B cell (primary cell): ENCODE data around the gene ZFPM1. TPM values are rescaled to one million over a fixed set of nuclear protein-coding genes. Genes with fewer than 3 reads are reported as not detected.

Source experiments
- ATAC-seq: fragments of 200-7000 bp; cut with Tn5 transposase; one replicate; pipeline ENCODE4 v1.10.0; 2021; ENCODE audit warnings: low read depth, mild to moderate bottlenecking, moderate number of reproducible peaks, moderate library complexity
- CTCF ChIA-PET: fragments of 350-600 bp; sonication (Branson Sonifier 250); formaldehyde crosslinking; loops from one replicate; lab custom pipeline; 2021; ENCODE audit warnings: antibody characterized with exemption, inconsistent platforms; lab: Charles Lee
- POLR2A ChIA-PET: fragments of 350-600 bp; sonication (Branson Sonifier 250); formaldehyde crosslinking; loops from one replicate; lab custom pipeline; 2021; ENCODE audit warnings: antibody characterized with exemption; lab: Charles Lee
- DNase-seq: peaks from one replicate; pipeline ENCODE4 v3.0.0; 2013
- H2AFZ ChIP-seq: 2 replicates; pipeline ENCODE4 v1.6.1; 2012; ENCODE audit warnings: mild to moderate bottlenecking, low read depth, low read length; ENCODE audit not compliant: insufficient read depth, poor library complexity, severe bottlenecking
- H3K27ac ChIP-seq, 2 donors: 1 replicate in 1 of 2; 2 replicates in 1 of 2; pipeline ENCODE4 v1.5.1; 2012 to 2013; ENCODE audit warnings: low read length in 2 of 2, mild to moderate bottlenecking in 2 of 2, moderate library complexity in 1 of 2
- H3K27me3 ChIP-seq, 4 experiments: fragments of 200-600 bp in 1 of 4; sonication (generic) in 1 of 4; replicated peaks in 1 of 4; 1 replicate in 2 of 4; 2 replicates in 2 of 4; pipeline versions ENCODE4 v1.6.1 to v1.7.0; 2013 to 2016; ENCODE audit warnings: low read length in 3 of 4, mild to moderate bottlenecking in 2 of 4, mixed read lengths in 1 of 4, moderate library complexity in 1 of 4; ENCODE audit not compliant: insufficient read depth in 4 of 4, control insufficient read depth in 3 of 4; ENCODE audit errors: control extremely low read depth in 1 of 4
- H3K36me3 ChIP-seq, 2 experiments: replicated peaks in 1 of 2; 1 replicate in 1 of 2; 2 replicates in 1 of 2; pipeline versions ENCODE4 v1.6.1 to v1.7.1; 2013; ENCODE audit warnings: low read length in 1 of 2; ENCODE audit not compliant: insufficient read depth in 2 of 2, control insufficient read depth in 1 of 2; ENCODE audit errors: control extremely low read depth in 1 of 2, extremely low read depth in 1 of 2
- H3K4me1 ChIP-seq, 2 donors: fragments of 200-600 bp in 1 of 2; sonication (generic) in 1 of 2; 1 replicate in 1 of 2; 2 replicates in 1 of 2; pipeline versions ENCODE4 v1.5.1 to v1.6.1; 2013 to 2017; ENCODE audit warnings: low read length in 2 of 2; ENCODE audit not compliant: control insufficient read depth in 2 of 2, insufficient read depth in 2 of 2
- H3K4me2 ChIP-seq: replicated peaks from 2 replicates; pipeline ENCODE3; 2012; ENCODE audit warnings: mild to moderate bottlenecking, low read depth, low read length; ENCODE audit not compliant: poor library complexity, severe bottlenecking
- H3K4me3 ChIP-seq, 5 experiments: fragments of 200-600 bp in 1 of 5; sonication (generic) in 1 of 5; 1 replicate in 3 of 5; 2 replicates in 2 of 5; pipeline versions ENCODE4 v1.5.1 to v1.7.0; 2011 to 2016; ENCODE audit warnings: low read length in 4 of 5, mild to moderate bottlenecking in 4 of 5, low read depth in 2 of 5, control low read depth in 1 of 5, moderate library complexity in 1 of 5; ENCODE audit not compliant: insufficient read depth in 1 of 5; ENCODE audit errors: control extremely low read depth in 1 of 5, extremely low read depth in 1 of 5
- H3K79me2 ChIP-seq: fragments of 200-600 bp; sonication (generic); one replicate; pipeline ENCODE4 v1.6.0; 2016; ENCODE audit warnings: low read length; ENCODE audit not compliant: control insufficient read depth, insufficient read depth
- H3K9ac ChIP-seq: fragments of 200-600 bp; sonication (generic); 2 replicates; pipeline ENCODE4 v1.6.1; 2017; ENCODE audit warnings: mild to moderate bottlenecking, low read length, moderate library complexity
- H3K9me3 ChIP-seq, 3 donors: one replicate each; pipeline versions ENCODE4 v1.6.1 to v1.7.1; 2013; ENCODE audit warnings: low read length in 2 of 3; ENCODE audit not compliant: control insufficient read depth in 2 of 3, insufficient read depth in 1 of 3; ENCODE audit errors: control extremely low read depth in 1 of 3
- H4K20me1 ChIP-seq: 2 replicates; pipeline ENCODE4 v1.6.0; 2012; ENCODE audit warnings: mild to moderate bottlenecking, low read length; ENCODE audit not compliant: insufficient read depth, control insufficient read depth, poor library complexity, severe bottlenecking
- H3K27ac Mint-ChIP-seq: one replicate; pipeline ENCODE4 v1.8.0; 2021; ENCODE audit warnings: mixed read lengths
- H3K27me3 Mint-ChIP-seq: one replicate; pipeline ENCODE4 v1.8.0; 2021; ENCODE audit warnings: mixed read lengths
- H3K4me1 Mint-ChIP-seq: one replicate; pipeline ENCODE4 v1.8.0; 2021; ENCODE audit warnings: mixed read lengths
- H3K4me3 Mint-ChIP-seq: one replicate; pipeline ENCODE4 v1.8.0; 2021; ENCODE audit warnings: mixed read lengths
- H3K9me3 Mint-ChIP-seq: one replicate; pipeline ENCODE4 v1.8.0; 2022; ENCODE audit warnings: mixed read lengths; ENCODE audit not compliant: insufficient read depth
- EZH2 ChIP-seq: IDR thresholded peaks from 2 replicates; pipeline ENCODE4 v1.6.1; 2012; ENCODE audit warnings: borderline replicate concordance, low read depth, mild to moderate bottlenecking, moderate library complexity, low read length; ENCODE audit not compliant: insufficient read depth, poor library complexity, severe bottlenecking
- WGBS: methylation state at CpG from one replicate; pipeline ENCODE4 v1.1.5; 2013; ENCODE audit warnings: missing lambda C conversion rate; ENCODE audit not compliant: insufficient coverage; 5-methylcytosine and 5-hydroxymethylcytosine counted together
- intact Hi-C: fragments of 100-400 bp; cut with micrococcal nuclease; formaldehyde crosslinking; loops from one replicate; pipeline ENCODE4 v1.10.0; 2022
- polyA plus RNA-seq: library from polyadenylated mRNA; depleted of rRNA; stranded (reverse); fragments of >200 nt; gene quantifications from 2 replicates; pipeline ENCODE4 v1.2.3, GENCODE V29; 2012
- total RNA-seq, 2 donors: library from RNA; stranded (reverse); fragments of 120-200 nt in 1 of 2; gene quantifications; 1 replicate in 1 of 2; 2 replicates in 1 of 2; pipeline versions ENCODE4 v1.2.3 to v1.2.4, GENCODE V29; 2013 to 2022
- TF ChIP-seq, protein P1 (sequence below): fragments of 200-600 bp; IDR thresholded peaks from one replicate; pipeline ENCODE4 v1.8.0; 2022; ENCODE audit warnings: antibody characterized with exemption, mild to moderate bottlenecking

ZFPM1 gene
- total and polyA plus RNA-seq, 2 donors (not counting 1 experiment from before 2014, with no cell fraction given) = 4.3 to 34.6 TPM

DNA sequence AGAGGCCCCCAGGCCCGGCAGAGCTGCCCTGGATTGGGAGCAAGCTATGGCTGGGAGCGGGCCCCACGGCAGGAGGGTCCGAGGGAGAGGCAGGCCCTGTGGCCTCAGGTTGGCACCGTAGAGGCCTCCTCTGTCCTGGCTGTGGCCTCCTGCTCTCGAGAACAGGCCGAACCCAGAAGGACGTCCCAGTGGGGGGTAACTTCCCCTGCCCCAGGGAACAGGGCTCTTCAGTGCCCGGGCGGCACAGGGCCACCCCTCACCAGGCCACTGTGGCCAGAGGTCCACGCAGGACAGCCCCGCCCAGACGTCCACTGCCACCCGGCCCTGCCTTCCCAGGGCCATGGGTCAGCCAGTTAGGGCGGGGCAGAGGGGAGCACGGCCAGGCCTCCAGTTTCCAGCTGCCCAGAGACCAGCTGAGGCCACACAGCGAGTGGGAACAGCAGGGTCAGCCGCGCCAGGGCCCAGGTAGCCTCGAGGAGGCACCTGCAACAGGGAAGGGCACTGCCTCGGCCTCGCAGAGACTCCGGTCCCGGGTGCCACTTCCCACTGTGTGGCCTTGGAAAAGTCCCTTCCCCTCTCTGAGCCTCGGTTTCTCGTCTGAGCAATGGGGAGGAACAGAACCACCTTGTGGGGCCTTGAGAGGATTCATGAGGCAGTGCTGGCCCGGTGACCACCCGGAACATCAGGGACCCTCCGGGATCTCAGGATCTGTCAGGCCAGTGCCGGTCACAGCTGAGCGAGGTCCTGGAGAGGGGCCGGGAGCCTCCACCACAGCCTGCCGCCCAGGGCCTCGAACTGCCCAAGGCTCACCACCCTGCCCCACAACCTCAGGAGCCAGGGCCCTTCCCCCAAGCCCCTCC lies 38.3 kb upstream of the ZFPM1 start:
- Mint-ChIP-seq H3K27ac (no peak overlapping the region), H3K4me1 (no peaks in the 10 kb centered on the region), H3K4me3 (no peak overlapping the region), H3K27me3 (no peaks in the 10 kb centered on the region), H3K9me3 (no peaks in the 10 kb centered on the region)
- no peak overlapping the region for H3K27ac ChIP-seq
- DNase-seq (no peak), ATAC-seq (no peak)
- no peaks in the 10 kb centered on the region for H3K79me2 ChIP-seq
- no peak overlapping the region for H3K4me2 ChIP-seq
- POLR2A ChIA-PET = no interaction called here
- no peak overlapping the region for H2AFZ ChIP-seq
- no peaks in the 10 kb centered on the region for H3K27me3 ChIP-seq
- no peaks in the 10 kb centered on the region for H3K36me3 ChIP-seq
- H3K4me3 ChIP-seq = no peak overlapping the region
- H3K4me1 ChIP-seq = no peaks in the 10 kb centered on the region
- WGBS = 92% methylated on average over 33 of the region's 34 CpGs
- H3K9ac ChIP-seq = no peak overlapping the region
- no peak for TF ChIP-seq EZH2
- TF ChIP-seq, protein P1, sequence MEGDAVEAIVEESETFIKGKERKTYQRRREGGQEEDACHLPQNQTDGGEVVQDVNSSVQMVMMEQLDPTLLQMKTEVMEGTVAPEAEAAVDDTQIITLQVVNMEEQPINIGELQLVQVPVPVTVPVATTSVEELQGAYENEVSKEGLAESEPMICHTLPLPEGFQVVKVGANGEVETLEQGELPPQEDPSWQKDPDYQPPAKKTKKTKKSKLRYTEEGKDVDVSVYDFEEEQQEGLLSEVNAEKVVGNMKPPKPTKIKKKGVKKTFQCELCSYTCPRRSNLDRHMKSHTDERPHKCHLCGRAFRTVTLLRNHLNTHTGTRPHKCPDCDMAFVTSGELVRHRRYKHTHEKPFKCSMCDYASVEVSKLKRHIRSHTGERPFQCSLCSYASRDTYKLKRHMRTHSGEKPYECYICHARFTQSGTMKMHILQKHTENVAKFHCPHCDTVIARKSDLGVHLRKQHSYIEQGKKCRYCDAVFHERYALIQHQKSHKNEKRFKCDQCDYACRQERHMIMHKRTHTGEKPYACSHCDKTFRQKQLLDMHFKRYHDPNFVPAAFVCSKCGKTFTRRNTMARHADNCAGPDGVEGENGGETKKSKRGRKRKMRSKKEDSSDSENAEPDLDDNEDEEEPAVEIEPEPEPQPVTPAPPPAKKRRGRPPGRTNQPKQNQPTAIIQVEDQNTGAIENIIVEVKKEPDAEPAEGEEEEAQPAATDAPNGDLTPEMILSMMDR = no peak
- H4K20me1 ChIP-seq = no peaks in the 10 kb centered on the region
- intact Hi-C loops = no loop called here
- H3K9me3 ChIP-seq = no peaks in the 10 kb centered on the region
- CTCF ChIA-PET = no interaction called here

DNA sequence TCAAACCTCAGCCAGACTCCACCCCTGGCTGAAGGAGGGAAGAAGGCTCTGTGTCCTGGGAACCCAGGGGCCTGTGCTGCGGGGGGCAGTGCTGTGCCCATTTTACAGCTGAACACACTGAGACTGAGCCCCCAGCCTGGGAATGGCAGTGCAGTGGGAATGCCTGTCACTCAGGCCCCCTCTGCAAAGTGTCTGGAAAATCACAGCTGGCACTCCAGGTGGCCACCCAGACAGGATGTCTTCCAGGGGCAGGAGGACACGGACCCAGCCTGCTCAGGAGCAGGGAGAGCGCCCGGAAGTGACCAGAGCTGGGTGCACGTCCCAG lies 37.7 kb upstream of the ZFPM1 start:
- no peaks in the 10 kb centered on the region for H3K4me1 ChIP-seq
- Mint-ChIP-seq H3K27me3 (no peaks in the 10 kb centered on the region), H3K4me1 (no peaks in the 10 kb centered on the region), H3K27ac (no peak overlapping the region), H3K4me3 (no peak overlapping the region), H3K9me3 (no peaks in the 10 kb centered on the region)
- no peaks in the 10 kb centered on the region for H3K36me3 ChIP-seq
- no peak overlapping the region for H3K4me2 ChIP-seq
- TF ChIP-seq, protein P1 = no peak
- no peak for TF ChIP-seq EZH2
- no peak overlapping the region for H3K27ac ChIP-seq
- H3K4me3 ChIP-seq = no peak overlapping the region
- H2AFZ ChIP-seq = no peak overlapping the region
- ChIA-PET POLR2A (no interaction called here), CTCF (no interaction called here)
- 81% methylated on average over 5 of the region's 5 CpGs for WGBS
- H3K27me3 ChIP-seq = peaks cover 0 to 1% (median 0%) of the 10 kb centered on the region in 4 experiments
- no peaks in the 10 kb centered on the region for H3K79me2 ChIP-seq
- no peak for DNase-seq
- no peak for ATAC-seq
- H4K20me1 ChIP-seq = no peaks in the 10 kb centered on the region
- no peak overlapping the region for H3K9ac ChIP-seq
- intact Hi-C loops = no loop called here
- H3K9me3 ChIP-seq = no peaks in the 10 kb centered on the region
